GM12878 (cell line): ENCODE results near the gene SHF. TPM values are rescaled to one million over a fixed set of nuclear protein-coding genes. Genes with fewer than 3 reads are reported as not detected.

Source experiments
- ATAC-seq: fragments of 200-7000 bp; cut with Tn5 transposase; 3 replicates; pipeline ENCODE4 v1.9.1; 2020; ENCODE audit warnings: mild to moderate bottlenecking, moderate library complexity
- BruUV-seq: library from RNA; stranded (reverse); fragments of 400-500 nt; replicated peaks from 2 replicates; lab custom pipeline; 2021; lab: Mats Ljungman, UMichigan
- CTCF ChIA-PET: fragments of 300-600 bp; sonication (Branson Sonifier 250); formaldehyde crosslinking; extraction: SDS; loops from one replicate; lab custom pipeline; 2021; ENCODE audit warnings: inconsistent platforms; lab: Yijun Ruan, JAX
- POLR2A ChIA-PET: fragments of 350-600 bp; formaldehyde crosslinking; extraction: SDS; loops from one replicate; lab custom pipeline; 2021; ENCODE audit warnings: inconsistent platforms; lab: Charles Lee
- RAD21 ChIA-PET: fragments of 300-600 bp; sonication (Branson Sonifier 250); formaldehyde crosslinking; loops from one replicate; lab custom pipeline; 2023; ENCODE audit warnings: antibody characterized with exemption; ENCODE audit not compliant: unreplicated experiment; lab: Charles Lee
- SMC1A ChIA-PET: fragments of 300-600 bp; sonication (Branson Sonifier 250); formaldehyde crosslinking; loops from one replicate; lab custom pipeline; 2023; ENCODE audit not compliant: unreplicated experiment, uncharacterized antibody; lab: Charles Lee
- DNase-seq: peaks from one replicate; pipeline ENCODE4 v3.0.0-alpha.2; 2011; ENCODE audit warnings: low read depth, low spot score
- FAIRE-seq: peaks from 3 replicates; lab custom pipeline; 2011; peaks lifted over from hg19 to GRCh38; lab: Jason Lieb, UNC
- H2AFZ ChIP-seq: 2 replicates; pipeline ENCODE4 v1.6.0; 2011; ENCODE audit warnings: low read depth, low read length, control low read depth; ENCODE audit not compliant: control insufficient read depth
- H3K27ac ChIP-seq: 2 replicates; pipeline ENCODE4 v1.5.1; 2011; ENCODE audit warnings: control low read depth; ENCODE audit not compliant: control insufficient read depth, insufficient read depth
- H3K27me3 ChIP-seq, 2 experiments: replicated peaks in 1 of 2; 2 replicates each; pipeline versions ENCODE4 v1.6.0 to v1.6.1; 2011; ENCODE audit warnings: low read length in 1 of 2; ENCODE audit not compliant: control insufficient read depth in 2 of 2, insufficient read depth in 2 of 2
- H3K36me3 ChIP-seq, 2 experiments: 2 replicates each; pipeline ENCODE4 v1.5.1; 2011; ENCODE audit warnings: low read length in 1 of 2; ENCODE audit not compliant: control insufficient read depth in 2 of 2, insufficient read depth in 2 of 2
- H3K4me1 ChIP-seq: 2 replicates; pipeline ENCODE4 v1.6.1; 2011; ENCODE audit warnings: mild to moderate bottlenecking, low read length, moderate library complexity, mixed read lengths; ENCODE audit not compliant: control insufficient read depth, insufficient read depth
- H3K4me2 ChIP-seq: 2 replicates; pipeline ENCODE4 v1.6.0; 2011; ENCODE audit warnings: control low read depth; ENCODE audit not compliant: control insufficient read depth, insufficient read depth
- H3K4me3 ChIP-seq: fragments of 200-600 bp; sonication (generic); 2 replicates; pipeline ENCODE4 v1.5.1; 2016
- H3K79me2 ChIP-seq: 2 replicates; pipeline ENCODE4 v1.6.0; 2011; ENCODE audit warnings: low read length; ENCODE audit not compliant: control insufficient read depth, insufficient read depth
- H3K9ac ChIP-seq: 2 replicates; pipeline ENCODE4 v1.8.0; 2011; ENCODE audit warnings: low read length, control low read depth, mixed read lengths; ENCODE audit not compliant: control insufficient read depth, insufficient read depth
- H3K9me3 ChIP-seq: replicated peaks from 3 replicates; pipeline ENCODE4 v1.5.1; 2011; ENCODE audit warnings: mild to moderate bottlenecking, low read length; ENCODE audit not compliant: control insufficient read depth, insufficient read depth
- H4K20me1 ChIP-seq: 2 replicates; pipeline ENCODE4 v1.6.0; 2011; ENCODE audit not compliant: control insufficient read depth, insufficient read depth
- E2F8 ChIP-seq: fragments of 450-650 bp; IDR thresholded peaks from 2 replicates; pipeline ENCODE4 v1.6.1; 2018; ENCODE audit warnings: mild to moderate bottlenecking, low read depth, moderate library complexity; ENCODE audit not compliant: partially characterized antibody
- EGR1 ChIP-seq, 2 experiments: IDR thresholded peaks; 1 replicate in 1 of 2; 2 replicates in 1 of 2; pipeline ENCODE4 v1.6.1; 2011 to 2012; ENCODE audit warnings: low read depth in 2 of 2, low read length in 2 of 2, borderline replicate concordance in 1 of 2, mild to moderate bottlenecking in 1 of 2, moderate library complexity in 1 of 2
- KDM1A ChIP-seq: fragments of 200-600 bp; sonication (generic); IDR thresholded peaks from 2 replicates; pipeline ENCODE4 v1.6.1; 2016; ENCODE audit warnings: borderline replicate concordance
- MTA3 ChIP-seq: IDR thresholded peaks from 2 replicates; pipeline ENCODE4 v1.6.1; 2012; ENCODE audit warnings: low read length, inconsistent platforms, borderline replicate concordance
- PRDM15 ChIP-seq: fragments of 450-650 bp; formaldehyde crosslinking; IDR thresholded peaks from 2 replicates; pipeline ENCODE4 v1.4.0; 2020; ENCODE audit warnings: mild to moderate bottlenecking, moderate library complexity
- SMC3 ChIP-seq: IDR thresholded peaks from 2 replicates; pipeline ENCODE4 v1.6.1; 2011; ENCODE audit warnings: low read length, improper control_type of control experiment, borderline replicate concordance
- SREBF1 ChIP-seq: IDR thresholded peaks from 2 replicates; pipeline ENCODE4 v1.6.1; 2012; ENCODE audit warnings: mild to moderate bottlenecking, low read length
- STAT1 ChIP-seq: fragments of 450-650 bp; conservative IDR thresholded peaks from 2 replicates; pipeline ENCODE4 v1.6.1; 2014; ENCODE audit warnings: antibody characterized with exemption, mild to moderate bottlenecking
- ZBTB40 ChIP-seq: fragments of 450-650 bp; IDR thresholded peaks from 2 replicates; pipeline ENCODE4 v1.6.1; 2016; ENCODE audit warnings: mild to moderate bottlenecking, moderate library complexity, borderline replicate concordance
- ZNF384 ChIP-seq: IDR thresholded peaks from 2 replicates; pipeline ENCODE4 v1.6.1; 2012; ENCODE audit warnings: low read depth, mild to moderate bottlenecking, low read length, improper control_type of control experiment, borderline replicate concordance
- WGBS: methylation state at CpG from one replicate; pipeline ENCODE4 v1.1.6; 2016; ENCODE audit warnings: low lambda C conversion rate; ENCODE audit not compliant: insufficient replicate concordance, insufficient coverage; ENCODE audit errors: missing lambda C conversion rate; 5-methylcytosine and 5-hydroxymethylcytosine counted together
- in situ Hi-C: fragments of 300-500 bp; cut with MboI; formaldehyde crosslinking; loops from 9 replicates; pipeline ENCODE4 v1.14.3; 2018; ENCODE audit warnings: mixed read lengths
- intact Hi-C: fragments of 100-400 bp; cut with micrococcal nuclease; formaldehyde crosslinking; loops from one replicate; pipeline ENCODE4 v1.14.2; 2022; ENCODE audit not compliant: unreplicated experiment
- polyA plus RNA-seq, 11 experiments: library from polyadenylated mRNA; depleted of rRNA in 4 of 11; unstranded in 6 of 11; stranded (reverse) in 5 of 11; fragments of >200 nt; fragmentation: Nextera tagmentation in 4 of 11; fragmentation: Illumina TruSeq in 1 of 11; extraction: Ambion mirVana in 4 of 11; extraction: Trizol in 1 of 11; gene quantifications; 1 replicate in 1 of 11; 2 replicates in 10 of 11; pipeline versions ENCODE4 v1.2.1 to v1.2.3, GENCODE V29; 2011 to 2016; ENCODE audit warnings: inconsistent platforms in 2 of 11, missing spikeins in 2 of 11, low read depth in 1 of 11
- total RNA-seq, 4 experiments: library from RNA; depleted of rRNA in 3 of 4; stranded (reverse); fragments of >200 nt in 3 of 4; fragmentation: Illumina TruSeq in 1 of 4; extraction: Trizol in 1 of 4; gene quantifications; 2 replicates each; pipeline versions ENCODE4 v1.2.1 to v1.2.3, GENCODE V29; 2013 to 2021
- TF ChIP-seq, protein P1 (sequence below): IDR thresholded peaks from 2 replicates; pipeline ENCODE4 v1.6.1; 2011; ENCODE audit warnings: borderline replicate concordance, low read depth, mild to moderate bottlenecking, moderate library complexity, mixed read lengths, low read length; ENCODE audit not compliant: insufficient read depth; ENCODE audit errors: extremely low read length

Gene SHF
- total and polyA plus RNA-seq, 10 of the 15 experiments (the other 5 are each of a cell fraction or from before 2014, with no cell fraction given): 0.04 to 5.7 (median 1.0) TPM; not detected in 1

DNA sequence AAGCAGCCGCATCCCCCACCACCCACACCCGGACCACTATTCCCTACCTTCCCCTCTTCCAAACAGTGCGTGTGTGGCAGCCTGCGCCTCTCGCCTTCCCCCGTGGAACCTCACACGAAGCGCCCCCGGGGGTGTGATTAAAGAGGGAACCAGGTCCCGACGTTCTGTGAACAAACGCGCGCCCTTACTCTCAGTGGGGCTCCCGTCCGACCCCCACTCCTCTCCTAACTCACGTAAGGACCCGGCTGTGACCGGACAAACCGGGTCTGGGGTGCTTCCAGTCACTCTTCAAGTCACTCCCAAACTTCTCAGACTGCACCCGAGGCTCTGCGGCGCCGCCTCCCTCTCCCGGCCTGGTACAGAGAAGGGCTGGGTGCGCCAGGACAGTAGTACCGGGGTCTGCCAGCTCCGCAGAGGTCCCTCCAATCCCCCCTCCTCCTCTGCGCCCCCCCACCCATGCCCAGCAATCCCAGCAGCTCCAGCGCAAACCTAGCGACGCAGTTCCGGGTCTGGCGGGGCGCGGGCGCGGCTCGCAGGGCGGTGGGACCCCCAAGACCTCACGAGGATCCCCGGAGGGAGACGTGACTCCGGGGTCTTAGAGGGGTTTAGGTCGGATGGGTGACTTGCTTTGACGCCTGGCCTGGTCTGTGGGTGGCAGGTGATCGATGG is 58.7 kb downstream of the SHF start:
- RAD21 ChIA-PET: no interaction called here
- H3K27ac ChIP-seq: no peak overlapping the region
- in situ Hi-C loops (no loop called here), intact Hi-C loops (loop anchor here (10.0 kb wide), 1 partner anchor 154 kb away; no protein-coding TSS in a partner anchor)
- CTCF ChIA-PET: no interaction called here
- BruUV-seq: no TSS peak
- 31% methylated on average over 35 of the region's 47 CpGs for WGBS
- POLR2A ChIA-PET: no interaction called here
- SMC1A ChIA-PET: no interaction called here
- H3K4me2 ChIP-seq: no peak overlapping the region
- no peaks in the 10 kb centered on the region for H4K20me1 ChIP-seq
- no peak for DNase-seq
- H3K9me3 ChIP-seq: no peaks in the 10 kb centered on the region
- no peak for FAIRE-seq
- no peaks in the 10 kb centered on the region for H3K4me1 ChIP-seq
- peaks cover 7 to 10% of the 10 kb centered on the region in 2 experiments for H3K27me3 ChIP-seq
- ATAC-seq: no peak
- H2AFZ ChIP-seq: no peak overlapping the region
- no peaks in the 10 kb centered on the region for H3K36me3 ChIP-seq
- no peak overlapping the region for H3K4me3 ChIP-seq
- H3K79me2 ChIP-seq: no peaks in the 10 kb centered on the region
- no peak overlapping the region for H3K9ac ChIP-seq
- TF ChIP-seq STAT1: no peak
- no peak for TF ChIP-seq PRDM15 (CRISPR knock-in tag)
- no peak for TF ChIP-seq SMC3
- TF ChIP-seq, protein P1, sequence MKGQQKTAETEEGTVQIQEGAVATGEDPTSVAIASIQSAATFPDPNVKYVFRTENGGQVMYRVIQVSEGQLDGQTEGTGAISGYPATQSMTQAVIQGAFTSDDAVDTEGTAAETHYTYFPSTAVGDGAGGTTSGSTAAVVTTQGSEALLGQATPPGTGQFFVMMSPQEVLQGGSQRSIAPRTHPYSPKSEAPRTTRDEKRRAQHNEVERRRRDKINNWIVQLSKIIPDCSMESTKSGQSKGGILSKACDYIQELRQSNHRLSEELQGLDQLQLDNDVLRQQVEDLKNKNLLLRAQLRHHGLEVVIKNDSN: no peak
- TF ChIP-seq KDM1A: no peak
- no peak for TF ChIP-seq ZNF384
- TF ChIP-seq SREBF1: no peak
- TF ChIP-seq E2F8: no peak
- TF ChIP-seq MTA3: no peak
- TF ChIP-seq EGR1 (IDR thresholded peaks at IDR 0.05; ENCODE audit: borderline replicate concordance in 1 of 2, low read depth in 2 of 2, low read length in 2 of 2): no peak
- no peak for TF ChIP-seq ZBTB40
